ENCODE measurements around the gene HPN.

The HPN gene

GRCh38 chr19:35074426-35075201, 33.1 kb downstream of the HPN start:
- no peak for DNase-seq (ENCODE audit: low spot score)
- TF ChIP-seq CTCF (IDR thresholded peaks at IDR 0.05; ENCODE audit: extremely low read depth, missing control alignments): no peak

GRCh38 chr19:35075202-35076025, 33.9 kb downstream of the HPN start:
- no peak for DNase-seq (ENCODE audit: low spot score)
- TF ChIP-seq CTCF (IDR thresholded peaks at IDR 0.05; ENCODE audit: extremely low read depth, missing control alignments): no peak

GRCh38 chr19:35076026-35076370, 34.5 kb downstream of the HPN start:
- DNase-seq (ENCODE audit: low spot score): no peak
- no peak for TF ChIP-seq CTCF (IDR thresholded peaks at IDR 0.05; ENCODE audit: extremely low read depth, missing control alignments)

- no peak for DNase-seq (ENCODE audit: low spot score)
- no peak for TF ChIP-seq CTCF (IDR thresholded peaks at IDR 0.05; ENCODE audit: extremely low read depth, missing control alignments)
Measured at GRCh38 chr19:35076657-35077056, 35.1 kb downstream of the HPN start.

GRCh38 chr19:35077411-35078223, 36.1 kb downstream of the HPN start:
- DNase-seq (ENCODE audit: low spot score): no peak
- TF ChIP-seq CTCF (IDR thresholded peaks at IDR 0.05; ENCODE audit: extremely low read depth, missing control alignments): no peak

- no peak for DNase-seq (ENCODE audit: low spot score)
- no peak for TF ChIP-seq CTCF (IDR thresholded peaks at IDR 0.05; ENCODE audit: extremely low read depth, missing control alignments)
Measured at GRCh38 chr19:35079826-35080225, 38.3 kb downstream of the HPN start.

All from GM20000 (cell line).